ENCODE results near the gene RUFY1. TPM values are rescaled to one million over a fixed set of nuclear protein-coding genes. Genes with fewer than 3 reads are reported as not detected.
A peak's percentile ranks its signal among the peaks of the same experiment; 100 is the strongest.
"Not testable (repeated sequence)": the region's sequence is repeated elsewhere in the genome, so short reads cannot be mapped to it uniquely, and the experiment has no call there.

RUFY1 gene
- total RNA-seq, 1 experiment from 2014 or later: 64.7 TPM

GRCh38 chr5:179658179-179658856 is 108.0 kb downstream of the RUFY1 start:
- H3K27me3 Mint-ChIP-seq (ENCODE audit: insufficient read depth, unreplicated experiment); intact Hi-C loops (cut with micrococcal nuclease); H3K4me1 Mint-ChIP-seq (ENCODE audit: insufficient read depth, unreplicated experiment); H3K27ac Mint-ChIP-seq (ENCODE audit: low read depth, unreplicated experiment); CTCF ChIA-PET; H3K9me3 Mint-ChIP-seq (ENCODE audit: unreplicated experiment): not testable (repeated sequence)
- DNase-seq (ENCODE audit: unreplicated experiment): peak; percentile 43
- H3K36me3 Mint-ChIP-seq (ENCODE audit: insufficient read depth, unreplicated experiment): peaks cover 20% of the 10 kb centered on the region
- peak overlapping the region; percentile 76 for H3K4me3 Mint-ChIP-seq (ENCODE audit: unreplicated experiment)
- POLR2A ChIA-PET: interaction anchor here (1.0 kb wide), 2 partner anchors 11 to 104 kb away, joined by 3 read pairs; no protein-coding TSS in a partner anchor
- BruUV-seq (replicated peaks): TSS peak; percentile 84

Other genes starting within 250 kb of the RUFY1 start
- 0.17 TPM in 1 of 2 replicates, not detected in the other for gene ADAMTS2, start 205.1 kb upstream of the RUFY1 start, total RNA-seq (2022)
- gene HNRNPH1, start 73.1 kb downstream of the RUFY1 start, total RNA-seq (2022): 907 and 981 TPM in 2 replicates
- gene CBY3, start 130.5 kb downstream of the RUFY1 start, total RNA-seq (2022): not detected in 2 replicates
- 1,781 and 2,325 TPM in 2 replicates for gene CANX, start 148.4 kb downstream of the RUFY1 start, total RNA-seq (2022)
- 36.4 and 38.4 TPM in 2 replicates for gene MAML1, start 182.3 kb downstream of the RUFY1 start, total RNA-seq (2022)
- gene LTC4S, start 243.4 kb downstream of the RUFY1 start, total RNA-seq (2022): 2.1 and 2.2 TPM in 2 replicates

Data from MCF 10A (cell line).